ENCODE data around the gene FOXN1. TPM values are rescaled to one million over a fixed set of nuclear protein-coding genes. Genes with fewer than 3 reads are reported as not detected.

FOXN1 gene
- polyA plus RNA-seq, 2 of the 4 experiments (the other 2 are of a cell fraction), result not detected

- H3K9me3 ChIP-seq, result peaks cover 7% of the 10 kb centered on the region; the same call in 2 of the 3 replicates
- H3K4me3 ChIP-seq, result no peak overlapping the region
- no peak overlapping the region for H3K4me2 ChIP-seq
- WGBS (ENCODE audit: missing lambda C conversion rate), result 38% methylated on average over 11 of the region's 16 CpGs
- no peak for DNase-seq (ENCODE audit: low read depth in 1 of 2, low spot score in 1 of 2)
- ATAC-seq, result no peak
- no peak for FAIRE-seq
- no peaks in the 10 kb centered on the region for H3K4me1 ChIP-seq
- no peak overlapping the region for H3K27ac ChIP-seq
- TF ChIP-seq CEBPB (IDR thresholded peaks at IDR 0.05) (no peak), KDM5A (IDR thresholded peaks at IDR 0.05) (no peak), TFCP2L1 (CRISPR knock-in tag; IDR thresholded peaks at IDR 0.05) (no peak), CHD2 (IDR thresholded peaks at IDR 0.05; ENCODE audit: low read length, partially characterized antibody) (no peak), HDAC2 (IDR thresholded peaks at IDR 0.05) (no peak), ATOH8 (CRISPR knock-in tag; IDR thresholded peaks at IDR 0.05; ENCODE audit: low read depth) (no peak), PBX3 (IDR thresholded peaks at IDR 0.05) (no peak), HOXA7 (CRISPR knock-in tag; IDR thresholded peaks at IDR 0.05) (no peak), FOSL2 (IDR thresholded peaks at IDR 0.05) (no peak), FOSL2 (CRISPR knock-in tag; IDR thresholded peaks at IDR 0.05) (no peak), TP53 (CRISPR knock-in tag; IDR thresholded peaks at IDR 0.05) (no peak), CBX8 (IDR thresholded peaks at IDR 0.05) (no peak), CTCF (IDR thresholded peaks at IDR 0.05) (no peak), RNF2 (IDR thresholded peaks at IDR 0.05; ENCODE audit: borderline replicate concordance, low read depth) (no peak), NR3C1 (IDR thresholded peaks at IDR 0.05) (no peak), JUN (IDR thresholded peaks at IDR 0.05) (no peak), HOXB13 (CRISPR knock-in tag; IDR thresholded peaks at IDR 0.05; ENCODE audit: low read depth) (no peak), HMGXB4 (CRISPR knock-in tag; IDR thresholded peaks at IDR 0.05; ENCODE audit: borderline replicate concordance) (no peak)
- POLR2A ChIA-PET, result no interaction called here
- CTCF ChIA-PET, result interaction anchor here (0.7 to 13.4 kb wide), 3 partner anchors 15 to 26 kb away, joined by 3 to 153 read pairs (median 3); no protein-coding TSS in a partner anchor
These were observed 8.4 kb downstream of the FOXN1 start for GRCh38 chr17:28514561-28515002.

GRCh38 chr17:28515518-28515917 lies 9.4 kb downstream of the FOXN1 start:
- H3K4me3 ChIP-seq, result no peak overlapping the region
- 24% methylated on average over 1 of the region's 1 CpG for WGBS (ENCODE audit: missing lambda C conversion rate)
- no peak for DNase-seq (ENCODE audit: low read depth in 1 of 2, low spot score in 1 of 2)
- H3K4me2 ChIP-seq, result no peak overlapping the region
- TF ChIP-seq EHF (CRISPR knock-in tag; IDR thresholded peaks at IDR 0.05), result no peak
- H3K9me3 ChIP-seq, result peaks cover 7% of the 10 kb centered on the region; the same call in 2 of the 3 replicates
- ChIA-PET CTCF (no interaction called here), POLR2A (no interaction called here)
- no peaks in the 10 kb centered on the region for H3K4me1 ChIP-seq
- no peak for FAIRE-seq
- H3K27ac ChIP-seq, result no peak overlapping the region
- no peak for ATAC-seq

- Histone ChIP-seq H3K4me2 (no peak overlapping the region), H3K4me1 (no peaks in the 10 kb centered on the region), H3K9me3 (peaks cover 7% of the 10 kb centered on the region; the same call in 2 of the 3 replicates), H3K27ac (no peak overlapping the region), H3K4me3 (no peak overlapping the region)
- FAIRE-seq (no peak), ATAC-seq (no peak), DNase-seq (ENCODE audit: low read depth in 1 of 2, low spot score in 1 of 2) (no peak)
- TF ChIP-seq RNF2 (IDR thresholded peaks at IDR 0.05; ENCODE audit: borderline replicate concordance, low read depth), result no peak
- TF ChIP-seq HEYL (CRISPR knock-in tag; IDR thresholded peaks at IDR 0.05), result no peak
- TF ChIP-seq SMC3 (IDR thresholded peaks at IDR 0.05), result no peak
- TF ChIP-seq HOXB5 (CRISPR knock-in tag; IDR thresholded peaks at IDR 0.05), result no peak
- no peak for TF ChIP-seq MYC (IDR thresholded peaks at IDR 0.05; ENCODE audit: borderline replicate concordance, low read length)
- no peak for TF ChIP-seq FOSB (CRISPR knock-in tag; IDR thresholded peaks at IDR 0.05)
- no peak for TF ChIP-seq KDM1A (IDR thresholded peaks at IDR 0.05; ENCODE audit: low read depth)
- no peak for TF ChIP-seq BHLHE40 (IDR thresholded peaks at IDR 0.05; ENCODE audit: low read depth, low read length)
- no peak for TF ChIP-seq JUN (IDR thresholded peaks at IDR 0.05)
- WGBS (ENCODE audit: missing lambda C conversion rate), result 64% methylated on average over 6 of the region's 6 CpGs
- ChIA-PET CTCF (no interaction called here), POLR2A (no interaction called here)
These were observed 12.0 kb downstream of the FOXN1 start for GRCh38 chr17:28518132-28518531.

Data from A549 (cell line).